Measurements from ENCODE around the gene CDH13. TPM values are rescaled to one million over a fixed set of nuclear protein-coding genes. Genes with fewer than 3 reads are reported as not detected.

The CDH13 gene
- total RNA-seq, 3 donors from 2014 or later, result 4.9 to 11.2 (median 9.8) TPM

DNA sequence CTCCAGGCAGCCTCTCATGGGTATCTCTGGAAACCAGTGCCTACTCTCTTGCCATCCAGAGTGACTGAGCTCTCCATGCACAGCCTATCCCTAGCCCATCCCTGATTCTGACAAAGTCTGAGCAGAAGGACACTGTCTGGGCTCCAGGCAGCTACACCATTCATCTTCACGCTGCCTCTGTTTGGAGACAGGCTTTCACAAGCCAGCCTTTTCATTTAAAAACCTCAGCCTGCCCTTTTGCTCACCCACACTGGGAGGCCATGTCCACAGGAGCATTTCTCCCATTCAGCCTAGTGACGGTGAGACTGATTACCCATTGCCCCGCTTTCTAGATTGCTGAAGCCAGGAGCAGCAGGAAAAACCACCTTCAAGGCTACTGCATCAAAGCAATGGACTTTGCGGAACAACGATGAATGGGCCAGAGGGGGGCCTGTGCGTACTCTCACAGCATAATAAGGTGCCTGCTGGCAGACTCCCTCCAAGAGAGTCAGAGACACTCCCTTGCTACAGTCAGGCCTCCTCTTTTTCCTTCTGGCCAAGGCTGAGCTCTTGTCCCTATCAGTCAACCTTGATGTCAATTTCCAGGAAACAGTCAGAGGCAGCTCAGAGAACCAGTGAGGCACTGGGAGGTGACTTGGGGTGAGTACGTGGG, 24.7 kb upstream of the CDH13 start:
- H3K4me1 ChIP-seq (ENCODE audit: low read depth), result no peaks in the 10 kb centered on the region
- H3K9me3 ChIP-seq, result no peaks in the 10 kb centered on the region
- no peak for ATAC-seq
- no peak overlapping the region for H3K4me3 ChIP-seq
- intact Hi-C loops (cut with DNase I, micrococcal nuclease), result no loop called here
- no peak for DNase-seq
- no peaks in the 10 kb centered on the region for H3K36me3 ChIP-seq (ENCODE audit: low read depth)
- TF ChIP-seq, protein P1, sequence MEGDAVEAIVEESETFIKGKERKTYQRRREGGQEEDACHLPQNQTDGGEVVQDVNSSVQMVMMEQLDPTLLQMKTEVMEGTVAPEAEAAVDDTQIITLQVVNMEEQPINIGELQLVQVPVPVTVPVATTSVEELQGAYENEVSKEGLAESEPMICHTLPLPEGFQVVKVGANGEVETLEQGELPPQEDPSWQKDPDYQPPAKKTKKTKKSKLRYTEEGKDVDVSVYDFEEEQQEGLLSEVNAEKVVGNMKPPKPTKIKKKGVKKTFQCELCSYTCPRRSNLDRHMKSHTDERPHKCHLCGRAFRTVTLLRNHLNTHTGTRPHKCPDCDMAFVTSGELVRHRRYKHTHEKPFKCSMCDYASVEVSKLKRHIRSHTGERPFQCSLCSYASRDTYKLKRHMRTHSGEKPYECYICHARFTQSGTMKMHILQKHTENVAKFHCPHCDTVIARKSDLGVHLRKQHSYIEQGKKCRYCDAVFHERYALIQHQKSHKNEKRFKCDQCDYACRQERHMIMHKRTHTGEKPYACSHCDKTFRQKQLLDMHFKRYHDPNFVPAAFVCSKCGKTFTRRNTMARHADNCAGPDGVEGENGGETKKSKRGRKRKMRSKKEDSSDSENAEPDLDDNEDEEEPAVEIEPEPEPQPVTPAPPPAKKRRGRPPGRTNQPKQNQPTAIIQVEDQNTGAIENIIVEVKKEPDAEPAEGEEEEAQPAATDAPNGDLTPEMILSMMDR (IDR thresholded peaks at IDR 0.05), result no peak

DNA sequence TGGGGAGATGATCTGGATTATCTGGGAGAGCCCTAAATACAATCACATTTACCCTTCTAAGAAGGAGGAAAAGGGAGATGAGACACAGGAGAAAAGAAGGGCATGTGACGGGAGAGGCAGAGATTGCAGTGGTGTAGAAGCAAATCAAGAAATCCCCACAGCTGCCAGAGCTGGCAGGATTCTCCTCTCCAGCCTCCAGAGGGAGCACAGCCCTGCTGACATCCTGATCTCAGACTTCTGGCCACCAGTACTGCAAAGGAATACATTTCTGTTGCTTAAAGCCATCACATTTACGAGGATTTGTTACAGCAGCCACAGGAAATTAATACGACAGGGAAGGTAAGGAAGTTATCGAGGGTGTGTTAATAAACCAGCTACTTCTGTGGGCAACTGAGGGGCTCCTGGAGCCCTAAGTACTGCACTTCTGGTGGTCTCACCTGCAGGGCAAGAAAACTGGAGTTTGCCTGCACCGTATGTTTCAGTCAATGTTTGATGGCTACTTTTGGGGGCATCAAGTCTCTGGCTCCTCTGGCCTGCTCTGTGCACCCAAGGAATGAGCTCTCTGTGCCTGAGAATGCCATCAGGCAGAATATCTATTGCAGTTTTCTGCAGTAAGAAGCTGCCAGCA, 22.9 kb upstream of the CDH13 start:
- Histone ChIP-seq H3K4me1 (ENCODE audit: low read depth) (no peaks in the 10 kb centered on the region), H3K36me3 (ENCODE audit: low read depth) (no peaks in the 10 kb centered on the region), H3K9me3 (no peaks in the 10 kb centered on the region), H3K4me3 (no peak overlapping the region)
- TF ChIP-seq, protein P1 (IDR thresholded peaks at IDR 0.05), result peak; percentile 32
- ATAC-seq (peak; percentile 75), DNase-seq (peak in 2 of 3 donors; percentile 49 to 60)
- intact Hi-C loops (cut with DNase I, micrococcal nuclease), result no loop called here

DNA sequence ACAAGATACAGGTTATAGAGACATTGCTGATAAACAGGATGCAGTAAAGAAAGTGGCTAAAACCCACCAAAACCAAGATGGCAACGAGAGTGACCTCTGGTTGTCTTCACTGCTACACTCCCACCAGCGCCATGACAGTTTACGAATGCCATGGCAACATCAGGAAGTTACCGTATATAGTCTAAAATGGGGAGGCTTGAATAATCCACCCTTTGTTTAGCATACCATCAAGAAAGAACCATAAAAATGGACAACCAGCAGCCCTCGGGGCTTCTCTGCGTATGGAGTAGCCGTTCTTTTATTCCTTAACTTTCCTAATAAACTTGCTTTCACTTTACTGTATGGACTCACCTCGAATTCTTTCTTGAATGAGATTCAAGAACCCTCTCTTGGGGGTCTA, 21.7 kb upstream of the CDH13 start:
- TF ChIP-seq, protein P1 (IDR thresholded peaks at IDR 0.05), result no peak
- Histone ChIP-seq H3K4me3 (no peak overlapping the region), H3K9me3 (no peaks in the 10 kb centered on the region), H3K36me3 (ENCODE audit: low read depth) (no peaks in the 10 kb centered on the region), H3K4me1 (ENCODE audit: low read depth) (no peaks in the 10 kb centered on the region)
- no peak for DNase-seq
- ATAC-seq, result no peak
- intact Hi-C loops (cut with DNase I, micrococcal nuclease), result no loop called here

DNA sequence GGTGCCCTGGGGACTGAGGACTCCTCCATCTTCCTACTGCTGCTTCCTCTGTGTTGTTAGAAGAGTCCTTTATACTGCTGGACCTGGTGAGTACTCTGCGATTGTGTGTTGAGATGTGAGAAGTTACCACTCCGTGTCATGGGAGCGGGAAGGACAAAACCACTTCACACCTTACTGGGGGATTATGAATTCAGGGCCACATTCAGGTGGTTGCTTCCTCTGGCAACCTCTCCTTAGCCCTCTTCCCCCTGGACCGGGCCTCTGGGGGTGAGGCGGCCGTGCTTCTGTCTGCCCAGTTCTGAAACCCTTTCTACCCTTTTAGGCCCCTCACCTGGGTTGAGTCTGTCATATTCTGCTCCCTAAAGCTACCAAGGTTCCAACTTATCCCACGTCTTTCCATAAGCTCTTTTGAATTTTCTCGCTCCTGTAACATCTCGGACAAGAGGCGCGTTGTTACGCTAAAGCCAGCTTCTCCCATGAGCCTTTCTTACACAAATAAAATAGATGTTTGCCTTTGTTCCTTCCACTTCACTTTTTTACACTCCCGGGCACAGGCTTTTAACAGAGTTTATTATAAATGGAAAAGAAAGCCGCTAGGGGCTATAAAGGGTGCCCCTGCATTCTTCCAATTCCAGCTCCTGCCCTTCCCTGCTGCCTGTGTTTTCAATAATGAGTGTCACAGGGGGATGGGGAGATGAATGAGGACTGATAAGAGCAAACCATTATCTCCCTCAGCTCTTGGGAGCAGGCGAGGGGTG, 20.7 kb upstream of the CDH13 start:
- ATAC-seq, result no peak
- intact Hi-C loops (cut with DNase I, micrococcal nuclease), result no loop called here
- H3K4me1 ChIP-seq (ENCODE audit: low read depth), result no peaks in the 10 kb centered on the region

DNA sequence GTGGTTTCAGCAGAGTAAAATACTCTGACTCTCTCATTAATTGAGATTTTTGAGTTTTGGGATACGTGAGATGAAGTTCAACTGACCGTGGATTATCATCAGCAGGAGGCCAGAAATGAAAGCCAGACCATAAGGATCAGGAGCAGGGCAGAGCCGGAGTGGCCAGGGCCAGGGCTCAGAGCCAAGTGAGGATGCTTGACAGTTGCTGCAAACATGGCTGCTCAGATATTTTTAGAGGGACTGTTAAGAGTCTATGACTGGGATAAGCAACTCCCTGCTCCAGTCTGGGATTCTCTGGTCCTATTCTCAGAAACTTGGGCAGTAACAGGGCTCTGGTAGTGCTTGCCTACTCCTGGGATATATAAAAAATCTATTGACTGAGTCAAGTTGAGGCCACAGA, 17.6 kb upstream of the CDH13 start:
- ATAC-seq (no peak), DNase-seq (no peak)
- Histone ChIP-seq H3K4me1 (ENCODE audit: low read depth) (no peaks in the 10 kb centered on the region), H3K36me3 (ENCODE audit: low read depth) (no peaks in the 10 kb centered on the region), H3K4me3 (no peak overlapping the region), H3K9me3 (no peaks in the 10 kb centered on the region)
- TF ChIP-seq, protein P1 (IDR thresholded peaks at IDR 0.05), result no peak
- intact Hi-C loops (cut with DNase I, micrococcal nuclease), result no loop called here

More for the DNA sequence above, 20.7 kb upstream of the CDH13 start:
- TF ChIP-seq, protein P1 (IDR thresholded peaks at IDR 0.05), result no peak
- Histone ChIP-seq H3K36me3 (ENCODE audit: low read depth) (no peaks in the 10 kb centered on the region), H3K4me3 (no peak overlapping the region), H3K9me3 (no peaks in the 10 kb centered on the region)
- DNase-seq, result no peak

Data from mucosa of descending colon (tissue), 3 donors.